GM21381 (cell line): ENCODE measurements around the gene TNS3.
A peak's percentile ranks its signal among the peaks of the same experiment; 100 is the strongest.
"Not testable (repeated sequence)": the region's sequence is repeated elsewhere in the genome, so short reads cannot be mapped to it uniquely, and the experiment has no call there.

Experiments used
- ATAC-seq: cut with Tn5 transposase; IDR thresholded peaks from one replicate; pipeline ENCODE4 v1.9.1; 2021; ENCODE audit warnings: mild to moderate bottlenecking, moderate library complexity; ENCODE audit not compliant: unreplicated experiment

Gene TNS3

GRCh38 chr7:47273088-47273487 lies 308.8 kb downstream of the TNS3 start:
- ATAC-seq: no peak

GRCh38 chr7:47271749-47272148 lies 310.2 kb downstream of the TNS3 start:
- ATAC-seq: no peak

GRCh38 chr7:47268851-47269836 lies 312.8 kb downstream of the TNS3 start:
- ATAC-seq: no peak

- ATAC-seq: no peak
Observed at GRCh38 chr7:47267346-47267745, 314.6 kb downstream of the TNS3 start.

- no peak for ATAC-seq
Observed at GRCh38 chr7:47266799-47267198, 315.1 kb downstream of the TNS3 start.

GRCh38 chr7:47266131-47266706 lies 315.7 kb downstream of the TNS3 start:
- ATAC-seq: peak; percentile 80

- no peak for ATAC-seq
Observed at GRCh38 chr7:47265621-47266020, 316.3 kb downstream of the TNS3 start.

GRCh38 chr7:47264021-47264651 lies 317.8 kb downstream of the TNS3 start:
- no peak for ATAC-seq

- no peak for ATAC-seq
Observed at GRCh38 chr7:47262881-47263280, 319.0 kb downstream of the TNS3 start.

- ATAC-seq: not testable (repeated sequence)
Observed at GRCh38 chr7:47262160-47262559, 319.8 kb downstream of the TNS3 start.

GRCh38 chr7:47260270-47260669 lies 321.6 kb downstream of the TNS3 start:
- ATAC-seq: no peak

- ATAC-seq: no peak
Observed at GRCh38 chr7:47259682-47260081, 322.2 kb downstream of the TNS3 start.

- ATAC-seq: no peak
Observed at GRCh38 chr7:47258798-47259197, 323.1 kb downstream of the TNS3 start.

GRCh38 chr7:47256016-47256415 lies 325.9 kb downstream of the TNS3 start:
- no peak for ATAC-seq

- ATAC-seq: no peak
Observed at GRCh38 chr7:47255441-47255840, 326.5 kb downstream of the TNS3 start.

- ATAC-seq: no peak
Observed at GRCh38 chr7:47255007-47255406, 326.9 kb downstream of the TNS3 start.

GRCh38 chr7:47254081-47254977 lies 327.6 kb downstream of the TNS3 start:
- peak; percentile 90 for ATAC-seq

GRCh38 chr7:47253650-47254080 lies 328.2 kb downstream of the TNS3 start:
- ATAC-seq: peak; percentile 43

- ATAC-seq: no peak
Observed at GRCh38 chr7:47252675-47253074, 329.2 kb downstream of the TNS3 start.

- ATAC-seq: no peak
Observed at GRCh38 chr7:47249361-47249760, 332.6 kb downstream of the TNS3 start.

- ATAC-seq: no peak
Observed at GRCh38 chr7:47248797-47249196, 333.1 kb downstream of the TNS3 start.
